ENCODE data around the gene GPR89B.

GRCh38 chr1:147892731-147893214, 35.4 kb upstream of the GPR89B start:
- peak; percentile 97 for TF ChIP-seq CTCF (conservative IDR thresholded peaks at IDR 0.05)
- no peak for TF ChIP-seq EZH2 (IDR thresholded peaks at IDR 0.05; ENCODE audit: low read depth)

Data from PC-9 (cell line).